ENCODE data around the gene USP24. TPM values are rescaled to one million over a fixed set of nuclear protein-coding genes. Genes with fewer than 3 reads are reported as not detected.

USP24 gene
- total RNA-seq, 1 experiment from 2014 or later = 45.7 TPM

DNA sequence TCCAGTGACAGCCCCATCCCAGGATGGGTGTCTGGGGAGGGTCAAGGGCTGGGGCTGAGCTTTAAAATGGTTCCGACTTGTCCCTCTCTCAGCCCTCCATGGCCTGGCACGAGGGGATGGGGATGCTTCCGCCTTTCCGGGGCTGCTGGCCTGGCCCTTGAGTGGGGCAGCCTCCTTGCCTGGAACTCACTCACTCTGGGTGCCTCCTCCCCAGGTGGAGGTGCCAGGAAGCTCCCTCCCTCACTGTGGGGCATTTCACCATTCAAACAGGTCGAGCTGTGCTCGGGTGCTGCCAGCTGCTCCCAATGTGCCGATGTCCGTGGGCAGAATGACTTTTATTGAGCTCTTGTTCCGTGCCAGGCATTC, 151.6 kb downstream of the USP24 start:
- intact Hi-C loops (cut with micrococcal nuclease) = no loop called here
- ChIA-PET POLR2A (no interaction called here), CTCF (interaction anchor here (0.8 to 1.3 kb wide), 2 partner anchors 10 to 14 kb away, joined by 3 read pairs; no protein-coding TSS in a partner anchor)
- no TSS peak for BruUV-seq (replicated peaks)
- no peaks in the 10 kb centered on the region for H3K27me3 Mint-ChIP-seq (ENCODE audit: insufficient read depth, unreplicated experiment)
- peaks cover 13% of the 10 kb centered on the region for H3K4me1 Mint-ChIP-seq (ENCODE audit: insufficient read depth, unreplicated experiment)
- no peak for DNase-seq (ENCODE audit: unreplicated experiment)
- no peak overlapping the region for H3K4me3 Mint-ChIP-seq (ENCODE audit: unreplicated experiment)
- H3K36me3 Mint-ChIP-seq (ENCODE audit: insufficient read depth, unreplicated experiment) = peaks cover 33% of the 10 kb centered on the region
- no peaks in the 10 kb centered on the region for H3K9me3 Mint-ChIP-seq (ENCODE audit: unreplicated experiment)
- no peak overlapping the region for H3K27ac Mint-ChIP-seq (ENCODE audit: low read depth, unreplicated experiment)
- no peak for TF ChIP-seq CTCF (IDR thresholded peaks at IDR 0.05; ENCODE audit: unreplicated experiment)

GRCh38 chr1:55062801-55063576, 152.2 kb downstream of the USP24 start:
- no peaks in the 10 kb centered on the region for H3K9me3 Mint-ChIP-seq (ENCODE audit: unreplicated experiment)
- H3K4me1 Mint-ChIP-seq (ENCODE audit: insufficient read depth, unreplicated experiment) = peaks cover 13% of the 10 kb centered on the region
- H3K36me3 Mint-ChIP-seq (ENCODE audit: insufficient read depth, unreplicated experiment) = peaks cover 27% of the 10 kb centered on the region
- no peak for TF ChIP-seq CTCF (IDR thresholded peaks at IDR 0.05; ENCODE audit: unreplicated experiment)
- H3K27ac Mint-ChIP-seq (ENCODE audit: low read depth, unreplicated experiment) = no peak overlapping the region
- DNase-seq (ENCODE audit: unreplicated experiment) = no peak
- intact Hi-C loops (cut with micrococcal nuclease) = no loop called here
- ChIA-PET POLR2A (no interaction called here), CTCF (interaction anchor here (1.3 kb wide), 2 partner anchors 8 to 14 kb away, joined by 3 to 6 read pairs; no protein-coding TSS in a partner anchor)
- no TSS peak for BruUV-seq (replicated peaks)
- H3K27me3 Mint-ChIP-seq (ENCODE audit: insufficient read depth, unreplicated experiment) = no peaks in the 10 kb centered on the region
- no peak overlapping the region for H3K4me3 Mint-ChIP-seq (ENCODE audit: unreplicated experiment)

- BruUV-seq (replicated peaks) = no TSS peak
- intact Hi-C loops (cut with micrococcal nuclease) = no loop called here
- no peaks in the 10 kb centered on the region for H3K27me3 Mint-ChIP-seq (ENCODE audit: insufficient read depth, unreplicated experiment)
- ChIA-PET POLR2A (no interaction called here), CTCF (interaction anchor here (1.3 kb wide), 2 partner anchors 10 to 40 kb away, joined by 5 to 6 read pairs; no protein-coding TSS in a partner anchor)
- H3K36me3 Mint-ChIP-seq (ENCODE audit: insufficient read depth, unreplicated experiment) = peaks cover 16% of the 10 kb centered on the region
- DNase-seq (ENCODE audit: unreplicated experiment) = no peak
- H3K27ac Mint-ChIP-seq (ENCODE audit: low read depth, unreplicated experiment) = no peak overlapping the region
- no peak for TF ChIP-seq CTCF (IDR thresholded peaks at IDR 0.05; ENCODE audit: unreplicated experiment)
- no peak overlapping the region for H3K4me3 Mint-ChIP-seq (ENCODE audit: unreplicated experiment)
- H3K4me1 Mint-ChIP-seq (ENCODE audit: insufficient read depth, unreplicated experiment) = peaks cover 13% of the 10 kb centered on the region
- H3K9me3 Mint-ChIP-seq (ENCODE audit: unreplicated experiment) = no peaks in the 10 kb centered on the region
These were observed 153.3 kb downstream of the USP24 start for GRCh38 chr1:55061706-55062321.

- no peak overlapping the region for H3K27ac Mint-ChIP-seq (ENCODE audit: low read depth, unreplicated experiment)
- intact Hi-C loops (cut with micrococcal nuclease) = no loop called here
- H3K27me3 Mint-ChIP-seq (ENCODE audit: insufficient read depth, unreplicated experiment) = no peaks in the 10 kb centered on the region
These were observed 154.0 kb downstream of the USP24 start for GRCh38 chr1:55061000-55061705.

More at GRCh38 chr1:55061000-55061705, 154.0 kb downstream of the USP24 start:
- Mint-ChIP-seq H3K4me1 (ENCODE audit: insufficient read depth, unreplicated experiment) (peaks cover 13% of the 10 kb centered on the region), H3K36me3 (ENCODE audit: insufficient read depth, unreplicated experiment) (peaks cover 13% of the 10 kb centered on the region), H3K9me3 (ENCODE audit: unreplicated experiment) (no peaks in the 10 kb centered on the region), H3K4me3 (ENCODE audit: unreplicated experiment) (no peak overlapping the region)
- CTCF ChIA-PET = interaction anchor here (0.5 to 1.7 kb wide), 5 partner anchors 14 to 481 kb away, joined by 3 to 5 read pairs (median 5); no protein-coding TSS in a partner anchor
- no peak for DNase-seq (ENCODE audit: unreplicated experiment)
- TF ChIP-seq CTCF (IDR thresholded peaks at IDR 0.05; ENCODE audit: unreplicated experiment) = no peak
- no TSS peak for BruUV-seq (replicated peaks)
- POLR2A ChIA-PET = no interaction called here
